ENCODE data around the gene STX11.
"Not testable (repeated sequence)": the region's sequence is repeated elsewhere in the genome, so short reads cannot be mapped to it uniquely, and the experiment has no call there.

The STX11 gene

DNA sequence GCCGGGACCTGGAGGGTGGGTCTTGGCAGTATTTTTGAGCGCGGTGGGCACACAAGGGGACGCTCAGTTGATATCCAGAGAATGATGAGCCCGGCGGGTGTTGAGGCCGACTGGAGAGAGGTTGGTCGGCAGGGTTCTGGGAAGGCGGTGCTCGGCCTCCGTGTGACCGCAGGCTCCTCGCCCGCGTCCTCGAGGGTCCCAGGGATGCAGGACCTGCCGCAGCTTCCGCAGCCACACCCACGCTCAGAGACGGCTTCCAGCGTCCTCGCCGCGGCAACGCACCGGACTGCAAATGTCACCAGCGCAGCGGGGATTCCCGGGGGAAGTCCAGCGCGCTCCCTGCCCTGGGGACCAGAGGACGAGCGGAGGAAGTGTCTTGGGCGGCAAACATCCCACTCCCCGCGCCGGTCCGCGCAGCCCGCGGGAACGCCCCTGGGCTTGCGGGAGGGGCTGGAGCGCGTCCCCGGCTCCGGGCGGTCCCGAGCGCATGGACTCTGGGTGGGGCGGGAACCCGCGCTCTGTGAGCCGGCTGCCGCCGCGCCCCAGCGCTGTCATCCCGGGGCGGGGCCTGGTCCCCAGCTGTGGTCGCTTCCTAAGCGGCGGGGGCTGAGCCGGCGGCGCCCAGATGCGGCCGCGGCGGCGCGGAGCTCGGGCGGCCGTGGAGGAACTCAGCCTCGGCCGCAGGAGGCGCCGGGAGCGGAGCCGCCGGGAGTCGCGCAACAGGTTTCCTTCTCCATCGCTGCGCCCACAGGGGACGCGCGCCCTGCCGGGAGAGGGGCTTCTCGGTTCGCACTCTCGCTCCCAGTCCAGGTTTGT lies at the start of gene STX11:
TSS of gene STX11 (plus strand) at position 624 of the 816 bp plus-strand sequence. CDS start 36,111 bp downstream, outside the sequence.
- peak; percentile 24 for DNase-seq (ENCODE audit: low spot score)

GRCh38 chr6:144103026-144103563 lies 47.2 kb upstream of the STX11 start:
- no peak for DNase-seq (ENCODE audit: low spot score)

GRCh38 chr6:144104488-144104887 lies 45.8 kb upstream of the STX11 start:
- no peak for DNase-seq (ENCODE audit: low spot score)

DNA sequence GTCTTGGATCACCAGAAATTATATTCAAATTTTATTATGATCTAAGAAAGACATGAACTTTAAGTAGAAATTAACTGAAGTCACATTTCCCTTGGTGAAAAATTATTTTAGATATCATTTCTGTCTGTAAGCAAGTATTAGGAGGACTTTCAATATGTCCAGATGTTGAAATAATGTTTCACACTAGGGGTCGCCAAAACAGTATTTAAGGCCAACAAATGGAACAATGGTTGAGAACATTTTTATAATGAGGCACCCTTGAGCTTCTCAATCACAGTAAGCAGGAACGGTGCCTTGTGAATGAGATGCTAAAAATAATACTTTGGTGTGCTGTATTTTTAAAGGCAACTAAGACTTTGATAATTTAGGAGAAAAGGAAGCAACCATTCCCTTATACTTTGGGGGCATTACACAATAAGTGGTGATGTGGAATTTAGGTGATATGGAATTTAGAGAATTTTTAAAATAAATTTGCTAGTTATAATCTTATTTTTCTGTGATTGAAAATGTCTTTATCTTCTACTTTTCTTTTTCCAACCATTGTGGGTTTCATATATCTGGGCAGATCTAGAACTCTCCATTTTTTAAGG lies 45.3 kb upstream of the STX11 start:
- peak; percentile 72 for DNase-seq (ENCODE audit: low spot score)

- DNase-seq (ENCODE audit: low spot score), result no peak
Measured at GRCh38 chr6:144106206-144106605, 44.1 kb upstream of the STX11 start.

DNA sequence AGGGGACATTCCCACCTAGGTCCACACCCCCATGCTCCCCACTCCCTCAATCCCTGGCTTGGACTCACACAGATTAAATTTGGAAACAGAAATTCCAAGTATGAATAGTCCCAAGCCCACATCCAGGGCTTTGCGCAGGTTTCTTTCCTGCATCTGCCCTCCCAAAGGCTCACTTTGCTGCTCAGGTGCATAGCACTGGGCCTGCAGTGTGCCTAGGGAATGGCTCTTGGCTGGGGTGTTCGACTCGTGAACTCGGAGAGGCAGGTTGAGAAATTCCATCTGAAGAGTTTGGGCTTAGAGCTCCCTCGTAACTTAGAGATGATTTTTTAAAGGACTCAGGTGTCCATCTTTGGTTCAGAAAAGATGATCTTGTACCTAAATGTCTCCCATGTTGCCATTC lies 40.1 kb upstream of the STX11 start:
- DNase-seq (ENCODE audit: low spot score), result no peak

DNA sequence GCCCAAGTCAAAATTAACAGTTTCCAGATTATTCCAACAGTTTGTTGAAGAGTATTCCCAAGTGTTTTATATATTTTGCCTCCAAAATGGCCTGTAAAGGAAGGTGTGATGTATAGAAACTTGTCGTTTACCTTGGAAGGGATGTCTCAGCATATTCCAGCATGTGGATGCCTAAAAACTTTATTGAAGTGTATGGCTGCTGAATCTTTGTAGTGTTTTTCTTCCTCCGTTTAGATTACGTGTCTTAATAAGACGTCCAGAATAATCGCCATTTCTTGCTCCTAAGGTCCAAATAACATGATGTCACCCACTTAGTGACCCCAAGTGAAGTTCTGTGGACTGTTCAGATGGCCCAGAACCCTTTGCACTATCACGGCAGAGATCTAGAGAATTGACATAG lies 37.0 kb upstream of the STX11 start:
- no peak for DNase-seq (ENCODE audit: low spot score)

DNA sequence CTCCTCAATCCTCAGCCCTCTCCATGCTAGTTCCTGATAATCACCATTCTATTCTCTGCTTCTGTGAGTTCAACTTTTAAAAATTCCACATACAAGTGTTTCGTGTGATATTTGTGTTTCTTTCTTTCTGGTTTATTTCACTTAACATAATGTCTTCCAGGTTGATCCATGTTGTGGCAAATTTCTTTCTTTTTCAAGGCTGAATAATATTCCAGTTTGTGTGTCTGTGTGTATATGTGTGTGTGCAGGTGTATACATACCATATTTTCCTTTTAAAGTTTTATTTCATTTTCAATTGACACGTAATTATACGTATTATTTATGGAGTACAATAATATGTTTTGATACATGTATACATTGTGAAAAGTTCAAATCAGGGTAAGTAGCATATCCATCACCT lies 35.1 kb upstream of the STX11 start:
- DNase-seq (ENCODE audit: low spot score), result no peak

DNA sequence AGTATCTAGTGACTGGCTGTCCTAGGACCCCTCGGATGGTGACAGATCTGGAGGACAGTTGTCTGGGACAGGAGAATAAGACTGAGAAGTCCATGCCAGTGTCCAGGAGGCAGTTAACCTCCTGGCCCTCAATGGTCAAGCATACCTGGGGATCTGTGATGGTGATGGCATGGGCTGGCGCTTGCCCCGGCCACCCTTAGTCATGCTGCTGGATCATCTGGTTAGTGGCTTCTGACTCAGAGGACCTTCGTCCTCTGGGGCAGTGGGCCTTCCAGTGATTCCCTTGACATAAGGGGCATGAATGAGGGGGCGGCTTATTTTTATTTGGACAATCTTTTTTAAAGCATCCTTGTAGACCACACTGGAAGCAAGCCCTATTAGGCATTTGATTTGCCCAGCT lies 30.9 kb upstream of the STX11 start:
- DNase-seq (ENCODE audit: low spot score), result no peak

- DNase-seq (ENCODE audit: low spot score), result no peak
Measured at GRCh38 chr6:144122861-144123260, 27.5 kb upstream of the STX11 start.

DNA sequence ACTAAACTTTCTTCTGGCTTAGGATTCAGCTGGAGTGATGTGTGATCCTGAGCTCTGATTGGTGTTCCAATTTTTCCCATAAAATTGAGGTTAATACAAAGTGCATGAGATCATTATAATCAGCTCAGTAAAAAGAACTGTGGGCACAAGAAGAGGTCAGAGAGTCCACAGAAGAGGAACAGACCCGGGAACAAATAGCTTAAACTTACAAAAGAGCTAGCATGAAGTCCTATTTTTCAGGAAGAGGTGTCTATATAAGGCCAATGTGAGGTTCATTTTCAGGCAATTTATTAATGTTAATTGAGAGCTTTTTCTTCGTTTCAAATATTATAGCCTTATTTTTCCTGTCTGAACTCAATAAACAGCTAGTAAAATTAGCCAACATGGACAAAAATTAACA lies 26.9 kb upstream of the STX11 start:
- no peak for DNase-seq (ENCODE audit: low spot score)

DNA sequence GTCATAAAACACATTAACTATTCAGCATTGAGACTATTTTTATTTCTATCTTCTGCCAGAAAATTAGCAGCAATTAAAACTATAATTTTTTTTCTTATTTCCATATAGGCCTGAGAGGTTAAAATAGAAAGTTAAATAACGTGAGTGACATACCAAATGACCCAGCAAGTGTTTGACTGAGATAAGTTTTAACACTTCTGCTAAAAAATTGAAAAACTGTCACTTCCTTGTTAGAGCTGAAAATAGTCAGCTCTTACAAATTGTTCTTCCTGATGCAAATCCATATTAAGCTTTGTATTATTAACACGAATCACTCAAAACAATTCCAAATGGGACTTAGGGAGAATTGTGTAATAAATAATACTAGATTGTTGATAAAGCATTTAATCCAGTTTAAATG lies 26.5 kb upstream of the STX11 start:
- DNase-seq (ENCODE audit: low spot score), result no peak

- no peak for DNase-seq (ENCODE audit: low spot score)
Measured at GRCh38 chr6:144127097-144127496, 23.2 kb upstream of the STX11 start.

DNA sequence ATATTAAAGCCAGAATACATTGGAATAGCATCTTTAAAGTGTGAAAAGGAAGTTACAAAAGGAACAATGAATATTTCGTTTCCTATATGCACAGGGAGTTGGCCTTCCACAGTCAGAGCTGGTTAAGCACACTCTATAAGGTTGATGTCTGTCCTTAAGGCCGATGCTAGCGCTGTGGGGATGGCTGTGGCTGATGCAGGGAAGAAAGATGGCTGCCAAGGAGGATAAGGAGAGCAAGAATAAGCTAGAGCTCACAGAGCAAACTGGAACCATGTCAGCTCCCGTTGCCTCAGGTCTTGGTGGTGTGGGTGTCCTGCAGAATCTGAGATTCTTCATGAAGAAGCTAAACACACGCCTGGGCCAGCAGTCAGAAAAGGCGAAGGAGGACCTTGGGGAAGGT lies 20.8 kb upstream of the STX11 start:
- no peak for DNase-seq (ENCODE audit: low spot score)

- no peak for DNase-seq (ENCODE audit: low spot score)
Measured at GRCh38 chr6:144131248-144131709, 19.0 kb upstream of the STX11 start.

- DNase-seq (ENCODE audit: low spot score), result not testable (repeated sequence)
Measured at GRCh38 chr6:144132167-144132690, 18.1 kb upstream of the STX11 start.

DNA sequence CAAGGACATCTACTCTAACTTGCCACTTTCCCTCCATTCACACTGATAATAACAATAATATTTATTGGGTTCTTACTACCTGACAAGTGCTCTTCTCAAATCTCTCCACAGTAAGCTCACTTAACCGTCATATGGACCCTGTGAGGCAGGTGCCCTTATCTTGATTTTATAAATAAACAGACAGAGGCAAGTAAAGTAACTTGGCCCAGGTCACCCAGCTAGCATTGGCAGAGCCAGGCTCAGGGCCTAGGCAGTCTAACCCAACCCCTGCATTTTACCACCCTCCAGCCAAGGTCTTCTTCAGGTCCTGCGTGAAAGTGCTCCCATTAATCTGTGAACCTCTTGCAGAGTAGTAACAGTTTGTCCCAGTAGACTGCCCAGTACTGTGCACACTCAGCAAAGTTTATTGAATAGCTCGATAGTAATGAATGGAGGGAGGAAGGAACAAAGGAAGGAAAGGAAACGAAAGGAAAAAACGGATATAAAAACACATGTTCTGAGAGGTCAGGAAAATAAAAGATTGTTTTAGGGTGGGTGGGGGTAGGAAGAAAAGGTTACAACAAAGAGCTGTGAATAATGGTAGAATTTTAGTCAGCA lies 17.0 kb upstream of the STX11 start:
- DNase-seq (ENCODE audit: low spot score), result no peak

DNA sequence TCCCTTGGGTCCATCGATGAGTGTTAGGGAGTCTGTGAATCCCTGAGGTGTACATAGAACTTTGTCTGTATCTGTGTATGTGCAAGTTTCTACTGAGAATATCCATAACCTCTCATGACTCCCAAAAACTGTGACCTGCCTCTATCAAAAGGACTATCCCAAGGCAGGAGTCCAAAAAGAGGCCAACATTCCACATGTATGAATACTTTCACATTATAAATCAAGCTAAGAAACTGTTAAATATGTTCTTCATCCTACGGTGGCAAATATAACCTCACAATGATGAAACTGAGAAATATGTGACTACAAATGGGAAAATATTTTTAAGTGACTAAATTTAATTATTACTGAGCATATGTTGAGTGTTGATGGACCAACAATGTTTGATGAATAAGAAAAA lies 16.1 kb upstream of the STX11 start:
- DNase-seq (ENCODE audit: low spot score), result no peak

DNA sequence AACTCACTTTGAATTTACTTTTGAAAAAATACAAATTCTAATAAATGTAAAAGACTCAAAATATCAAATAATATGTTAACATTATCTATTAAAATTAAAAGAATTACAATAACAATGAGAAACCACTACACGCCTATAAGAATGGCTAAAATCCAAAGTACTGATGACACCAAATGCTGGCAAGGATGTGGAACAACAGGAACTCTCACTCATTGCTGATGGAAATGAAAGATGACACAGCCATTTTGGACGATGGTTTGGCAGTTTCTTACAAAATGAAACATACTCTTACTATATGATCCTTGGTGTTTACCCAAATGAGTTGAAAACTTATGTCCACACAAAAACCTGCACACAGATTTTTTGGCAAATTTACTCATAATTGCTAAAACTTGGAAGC lies 15.6 kb upstream of the STX11 start:
- no peak for DNase-seq (ENCODE audit: low spot score)

DNA sequence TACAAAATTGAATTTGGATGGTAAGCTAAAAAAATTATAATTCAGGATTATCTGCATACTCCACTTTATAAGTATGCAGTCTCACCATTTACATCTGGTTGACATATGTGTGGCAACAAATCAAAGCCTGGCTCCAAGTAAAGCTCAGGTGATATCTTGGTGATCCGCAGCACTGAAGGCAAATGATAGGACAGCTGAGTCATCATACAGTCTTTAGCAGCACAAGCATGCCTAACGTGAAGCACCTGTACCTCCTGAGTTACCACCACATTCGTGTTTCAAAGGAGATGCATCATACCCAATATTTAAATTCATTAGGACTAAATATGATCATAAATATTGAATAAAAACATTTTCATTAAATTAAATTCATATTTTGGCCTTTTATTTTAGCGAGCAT lies 11.8 kb upstream of the STX11 start:
- no peak for DNase-seq (ENCODE audit: low spot score)

GRCh38 chr6:144139817-144140216 lies 10.5 kb upstream of the STX11 start:
- no peak for DNase-seq (ENCODE audit: low spot score)

DNA sequence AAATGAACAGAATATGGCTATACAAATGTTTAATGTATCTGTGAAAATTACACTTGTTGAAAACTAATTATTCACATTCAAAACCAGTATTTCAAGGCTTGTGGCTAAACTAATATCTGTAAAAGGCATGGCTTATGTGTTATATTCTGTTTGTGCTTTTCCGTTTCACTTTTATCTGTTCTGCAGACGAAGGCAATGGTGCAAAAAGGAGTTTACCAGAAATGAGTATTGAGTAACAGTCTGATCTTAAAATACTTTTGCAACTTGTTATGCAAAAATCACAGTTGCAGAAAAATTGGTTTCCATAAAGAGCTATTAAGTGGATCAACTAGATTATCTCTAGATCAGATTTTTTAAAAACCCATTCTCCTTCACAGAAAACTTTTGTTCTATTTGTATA lies 9.4 kb upstream of the STX11 start:
- no peak for DNase-seq (ENCODE audit: low spot score)

DNA sequence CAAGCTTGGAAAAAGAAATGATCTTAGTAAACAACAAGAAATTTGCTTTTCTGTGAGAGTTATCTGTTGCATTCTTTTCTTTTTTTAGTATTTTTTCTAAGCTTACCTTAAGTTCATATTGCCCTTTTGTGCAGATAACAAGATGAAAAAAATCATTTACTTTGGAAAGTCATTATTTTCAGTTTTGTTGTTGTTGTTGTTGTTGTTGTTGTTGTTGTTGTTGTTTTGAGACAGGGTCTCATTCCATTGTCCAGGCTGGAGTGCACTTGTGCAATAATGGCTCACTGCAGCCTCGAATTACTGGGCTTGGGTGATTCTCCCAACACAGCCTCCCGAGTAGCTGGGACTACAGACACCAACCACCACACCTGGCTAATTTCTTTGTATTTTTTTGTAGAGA lies 8.8 kb upstream of the STX11 start:
- DNase-seq (ENCODE audit: low spot score), result no peak

All from globus pallidus (tissue), 1 donor.